COLO668 (cell line): ENCODE measurements around the gene PCDH1.

Source experiments
- DNase-seq: peaks from one replicate; lab custom pipeline; 2025; ENCODE audit not compliant: unreplicated experiment; lab: John Stamatoyannopoulos, UW

The PCDH1 gene

DNA sequence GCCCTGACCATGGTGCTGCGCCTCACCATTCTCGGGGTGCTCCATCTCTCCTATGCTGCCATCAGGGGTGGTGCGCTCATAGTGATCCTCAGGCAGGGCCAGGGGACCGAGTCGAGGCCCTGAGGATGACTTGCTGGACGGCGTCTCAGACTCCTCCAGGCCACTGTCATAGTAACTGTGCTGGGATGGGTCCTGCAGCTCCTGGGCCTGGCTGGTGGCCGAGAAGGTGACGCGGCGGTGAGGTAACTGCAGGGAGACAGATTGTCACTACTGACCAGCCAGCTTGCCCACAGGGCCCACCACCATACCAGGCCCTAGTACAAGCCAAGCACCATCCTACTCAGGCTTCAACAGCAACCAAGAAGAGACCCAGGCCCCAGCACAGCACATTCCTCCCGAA lies 21.0 kb downstream of the PCDH1 start:
- no peak for DNase-seq

DNA sequence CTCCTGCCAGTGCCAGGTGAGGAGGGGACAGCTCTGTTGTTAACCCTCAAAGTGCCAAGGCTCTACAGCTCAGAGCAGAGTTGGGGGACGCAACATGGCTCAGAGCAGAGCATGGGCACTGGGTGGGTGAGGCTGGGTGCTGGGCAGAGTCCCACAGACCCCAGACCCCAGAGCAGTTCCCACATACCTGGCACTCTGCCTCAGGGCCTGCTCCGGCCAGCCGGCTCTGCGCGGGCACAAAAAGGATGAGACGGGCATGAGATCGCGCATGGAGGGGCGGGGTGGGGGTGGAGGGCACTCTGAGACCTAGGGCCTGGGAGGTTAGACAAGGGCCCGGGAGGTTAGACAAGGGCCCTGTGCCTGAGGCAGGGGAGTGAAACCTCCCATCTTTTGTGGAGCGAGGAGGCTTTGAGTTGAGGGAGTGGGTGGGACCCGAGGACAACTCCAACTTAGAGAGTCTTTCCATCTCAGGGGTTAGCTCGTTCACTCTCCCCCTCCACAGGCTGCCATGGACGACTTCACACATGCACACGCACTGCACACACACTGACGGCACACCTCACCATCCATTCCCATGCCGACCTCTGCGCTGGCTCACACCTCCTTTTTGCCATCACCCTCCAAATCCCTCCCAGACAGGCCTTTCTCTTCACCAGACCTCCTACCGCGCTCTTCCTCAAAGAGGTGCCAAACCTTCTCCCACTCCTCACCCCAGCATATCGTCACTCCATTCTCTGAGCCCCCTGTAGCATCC lies 22.0 kb downstream of the PCDH1 start:
- DNase-seq, result no peak

- DNase-seq, result peak; percentile 70
These were observed 22.8 kb downstream of the PCDH1 start for GRCh38 chr5:141855265-141856036.

- DNase-seq, result no peak
These were observed 24.1 kb downstream of the PCDH1 start for GRCh38 chr5:141853895-141854626.

GRCh38 chr5:141852448-141852847 lies 25.8 kb downstream of the PCDH1 start:
- no peak for DNase-seq

DNA sequence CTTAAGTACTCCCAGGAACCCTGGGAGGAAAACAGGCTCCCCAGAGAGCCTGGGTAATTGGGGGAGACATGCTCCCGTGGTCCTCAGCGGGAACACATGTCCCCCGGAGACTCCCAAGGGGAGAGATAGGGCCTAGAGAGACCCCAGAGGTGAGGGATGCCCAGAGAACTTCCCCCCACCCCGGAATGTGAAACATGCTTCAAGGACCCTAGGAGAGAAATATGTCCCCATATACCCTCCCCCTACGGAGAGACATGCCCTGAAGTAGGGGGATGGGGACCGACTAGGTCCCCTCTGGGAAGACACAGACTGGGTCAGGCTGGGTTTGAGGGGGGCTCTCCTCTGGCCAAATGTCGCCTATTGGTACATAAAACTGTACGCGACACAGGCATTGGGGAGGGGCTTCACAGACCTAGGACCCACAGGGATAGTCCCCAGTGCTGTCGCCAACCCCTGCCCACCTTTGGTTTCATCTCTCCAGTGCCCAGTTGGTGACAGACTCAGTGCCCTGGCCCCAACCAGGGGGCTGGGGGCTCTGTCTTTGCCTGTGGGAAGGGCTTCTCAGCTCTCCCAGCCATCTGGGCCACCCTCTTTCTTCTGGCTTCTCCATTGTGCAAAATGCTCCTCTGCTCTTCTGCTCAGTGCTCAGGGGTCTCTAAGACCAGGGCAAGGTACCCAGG lies 26.9 kb downstream of the PCDH1 start:
- no peak for DNase-seq

DNA sequence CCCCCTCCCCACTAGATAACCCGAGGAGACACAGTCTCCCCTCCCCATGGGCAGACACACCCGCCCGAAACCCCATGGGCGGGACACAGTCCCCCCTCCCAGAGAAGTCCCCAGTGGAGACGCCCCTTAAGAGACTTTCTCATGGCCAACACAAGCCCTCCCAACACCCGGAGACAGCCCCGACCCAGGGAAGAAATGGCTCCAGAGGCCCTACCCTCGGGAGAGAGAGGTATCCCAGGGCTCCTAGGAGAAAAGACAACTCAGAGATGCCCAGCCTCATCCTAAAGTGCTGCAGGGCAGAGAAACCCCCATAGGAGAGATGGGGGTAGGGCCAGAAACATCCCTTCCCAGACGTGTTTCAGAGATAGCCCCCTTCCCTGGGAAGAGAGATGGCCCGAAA lies 27.4 kb downstream of the PCDH1 start:
- DNase-seq, result no peak

DNA sequence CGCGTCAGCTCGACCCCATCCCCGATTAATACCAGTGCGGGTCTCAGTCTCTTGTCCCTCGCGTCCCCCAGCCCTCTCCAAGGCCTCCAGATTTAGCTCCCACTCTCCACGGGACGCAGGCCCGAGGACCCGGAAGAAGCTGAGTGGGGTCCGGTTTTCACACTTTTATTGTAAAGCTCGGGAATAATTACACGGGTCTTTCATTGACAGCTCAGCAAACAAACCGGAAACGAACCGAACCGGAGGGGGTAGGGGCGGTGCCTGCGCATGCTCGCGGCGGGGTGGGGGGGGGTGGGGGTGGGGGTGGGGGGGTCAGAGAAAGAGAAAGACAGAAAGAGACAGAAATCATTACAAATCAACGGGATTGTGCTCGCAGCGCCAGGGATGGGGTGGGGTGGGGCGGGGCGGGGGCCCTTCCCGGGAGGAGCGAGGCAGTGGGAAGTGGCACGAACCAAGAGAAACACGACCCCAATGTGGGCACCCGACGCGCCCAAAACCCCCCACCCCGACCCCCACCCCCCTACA lies 27.9 kb downstream of the PCDH1 start:
- peak; percentile 37 for DNase-seq

GRCh38 chr5:141849415-141850243 lies 28.6 kb downstream of the PCDH1 start:
- DNase-seq, result peak; percentile 90

DNA sequence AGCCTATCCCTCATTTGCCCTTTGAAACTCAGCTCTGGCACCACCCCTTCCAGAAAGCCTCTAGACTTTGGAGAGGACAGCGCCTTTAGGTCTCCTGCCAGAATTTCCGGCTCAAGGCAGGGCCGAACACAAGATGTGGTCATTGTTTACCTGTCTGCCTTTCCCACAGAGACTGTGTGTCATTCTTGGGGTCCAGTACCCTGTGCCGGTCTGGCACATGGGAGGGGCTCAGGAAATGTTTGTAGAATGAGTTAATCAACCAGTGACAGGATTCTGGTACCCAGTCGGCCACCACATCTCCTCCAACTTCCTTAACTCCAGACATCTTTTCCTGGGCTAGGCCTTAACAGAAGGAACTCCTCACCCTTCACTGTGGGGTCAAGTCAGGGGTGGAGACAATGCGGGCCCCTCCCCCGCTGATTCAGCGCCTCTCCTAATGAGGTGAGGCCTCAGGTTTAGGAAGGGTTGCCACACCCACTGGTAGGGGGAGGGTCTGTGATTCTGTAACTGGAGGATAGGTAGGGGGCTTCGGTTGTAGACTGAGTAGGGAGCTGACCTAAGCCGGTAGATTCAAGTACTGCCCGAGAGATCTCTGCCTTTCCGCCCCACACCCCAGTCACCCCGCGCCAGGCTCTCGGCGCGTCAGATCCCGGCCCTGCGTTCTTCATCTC lies 29.3 kb downstream of the PCDH1 start:
- peak; percentile 12 for DNase-seq

DNA sequence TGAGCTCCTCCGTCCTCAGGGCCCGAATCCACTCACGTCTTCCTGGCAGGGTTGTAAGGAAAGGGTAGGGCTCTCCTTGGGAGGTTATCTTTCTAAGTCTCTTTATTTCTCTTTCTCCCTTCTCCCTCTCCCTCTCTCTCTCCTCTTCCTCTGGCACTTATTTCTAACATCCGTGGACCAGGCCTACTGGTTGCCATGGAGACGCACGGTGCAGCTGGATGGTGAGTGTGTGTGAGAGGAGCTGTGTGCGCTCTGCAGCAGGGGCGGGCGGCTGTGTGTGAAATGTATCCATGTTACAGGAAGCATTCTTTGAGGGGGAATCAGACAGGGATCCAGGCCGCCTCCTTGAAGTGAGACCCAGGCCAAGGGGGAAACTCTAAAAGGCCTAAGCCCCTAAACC lies 32.2 kb downstream of the PCDH1 start:
- peak; percentile 33 for DNase-seq

DNA sequence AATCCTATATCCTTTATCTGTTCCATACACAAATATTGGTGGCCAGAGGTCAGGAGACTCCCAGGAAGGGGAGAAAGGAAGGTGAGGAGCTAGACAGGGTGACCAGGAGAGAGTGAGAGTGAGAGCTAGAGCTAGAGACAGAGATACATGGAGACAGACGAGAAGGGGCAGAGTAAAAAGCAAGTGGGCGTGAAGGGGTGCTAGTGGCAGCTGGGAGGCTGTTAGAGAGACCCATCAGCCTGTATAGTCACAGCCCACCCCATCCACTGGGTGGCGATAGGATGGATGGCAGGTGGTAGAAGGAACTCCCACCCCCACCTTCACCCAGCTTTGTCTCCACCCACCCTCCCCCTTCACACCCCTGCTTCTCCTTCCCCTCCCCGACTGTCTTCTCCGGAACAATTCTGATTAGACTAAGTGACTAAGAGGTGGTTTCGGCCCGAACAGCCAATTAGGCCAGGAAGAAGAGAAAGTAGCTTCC lies 32.8 kb downstream of the PCDH1 start:
- peak; percentile 2 for DNase-seq

GRCh38 chr5:141844414-141845097 lies 33.7 kb downstream of the PCDH1 start:
- no peak for DNase-seq

- peak; percentile 1 for DNase-seq
These were observed 34.9 kb downstream of the PCDH1 start for GRCh38 chr5:141843156-141843927.

GRCh38 chr5:141841378-141842180 lies 36.6 kb downstream of the PCDH1 start:
- DNase-seq, result no peak

DNA sequence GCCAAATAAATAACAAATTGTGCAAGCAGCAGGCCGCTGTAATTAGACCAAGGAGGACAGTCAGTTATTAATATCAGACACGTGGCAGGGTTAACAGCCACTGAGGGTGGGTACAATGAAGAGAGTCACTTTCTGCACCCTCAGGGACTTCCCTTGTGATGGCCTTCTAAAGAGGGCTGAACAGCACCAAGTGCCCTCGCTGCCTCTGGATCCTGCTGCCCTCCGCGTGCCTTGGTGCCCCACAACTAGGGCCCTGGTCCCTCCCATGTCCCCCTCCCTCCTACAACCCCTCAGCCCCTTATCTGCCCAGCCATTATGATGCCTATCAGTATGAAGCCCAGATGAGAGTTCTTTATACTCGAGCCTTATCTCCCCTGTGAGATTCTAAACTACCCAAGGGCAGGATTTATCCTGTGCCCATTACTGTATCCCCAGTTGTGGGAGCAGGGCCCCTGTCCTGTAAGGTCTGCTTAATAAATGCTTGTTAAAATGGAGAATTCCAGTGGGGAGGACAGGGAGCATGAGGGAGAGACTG lies 37.3 kb downstream of the PCDH1 start:
- no peak for DNase-seq

DNA sequence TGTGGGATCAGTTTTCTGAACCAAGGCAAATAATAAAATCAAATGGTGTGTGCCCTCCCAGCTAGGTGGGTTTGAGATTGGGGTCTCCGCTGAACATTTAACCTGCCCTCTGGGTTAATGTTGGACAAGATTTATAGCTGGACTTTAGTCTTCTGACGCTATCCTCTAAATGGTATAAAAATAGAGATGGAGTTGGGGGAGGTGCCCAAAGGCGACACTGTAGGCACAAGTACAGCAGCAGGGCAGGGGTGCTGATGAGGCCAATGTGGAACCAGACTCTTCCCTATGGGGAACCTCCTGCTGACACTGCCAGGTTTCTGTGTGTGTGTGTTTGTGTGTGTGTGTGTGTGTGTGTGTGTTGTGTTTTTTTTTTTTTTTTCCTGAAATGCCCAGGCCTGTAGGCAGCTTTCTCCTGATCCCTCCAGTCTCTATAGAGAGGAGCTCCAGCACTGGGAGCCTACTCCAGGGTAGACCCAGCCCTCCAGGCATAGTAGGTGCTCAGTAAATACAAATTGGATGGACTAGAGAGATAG lies 37.9 kb downstream of the PCDH1 start:
- DNase-seq, result no peak
